ENCODE results near the gene HS6ST3.

HS6ST3 gene

GRCh38 chr13:96342852-96343465 lies 253.1 kb downstream of the HS6ST3 start:
- H3K4me3 ChIP-seq (replicated peaks; ENCODE audit: low read depth, low read length): no peak overlapping the region
- DNase-seq (ENCODE audit: low read depth): no peak
- TF ChIP-seq CTCF (IDR thresholded peaks at IDR 0.05; ENCODE audit: low read length, missing control alignments): no peak

- TF ChIP-seq CTCF (IDR thresholded peaks at IDR 0.05; ENCODE audit: low read length, missing control alignments): no peak
- no peak overlapping the region for H3K4me3 ChIP-seq (replicated peaks; ENCODE audit: low read depth, low read length)
- DNase-seq (ENCODE audit: low read depth): no peak
Measured at GRCh38 chr13:96346921-96347320, 257.0 kb downstream of the HS6ST3 start.

- DNase-seq (ENCODE audit: low read depth): no peak
Measured at GRCh38 chr13:96373597-96373996, 283.7 kb downstream of the HS6ST3 start.

GRCh38 chr13:96377835-96378234 lies 287.9 kb downstream of the HS6ST3 start:
- no peak for TF ChIP-seq CTCF (IDR thresholded peaks at IDR 0.05; ENCODE audit: low read length, missing control alignments)
- no peak for DNase-seq (ENCODE audit: low read depth)
- H3K4me3 ChIP-seq (replicated peaks; ENCODE audit: low read depth, low read length): no peak overlapping the region

More at GRCh38 chr13:96373597-96373996, 283.7 kb downstream of the HS6ST3 start:
- no peak for TF ChIP-seq CTCF (IDR thresholded peaks at IDR 0.05; ENCODE audit: low read length, missing control alignments)
- H3K4me3 ChIP-seq (replicated peaks; ENCODE audit: low read depth, low read length): no peak overlapping the region

GRCh38 chr13:96379967-96380366 lies 290.1 kb downstream of the HS6ST3 start:
- no peak overlapping the region for H3K4me3 ChIP-seq (replicated peaks; ENCODE audit: low read depth, low read length)
- DNase-seq (ENCODE audit: low read depth): no peak
- no peak for TF ChIP-seq CTCF (IDR thresholded peaks at IDR 0.05; ENCODE audit: low read length, missing control alignments)

GRCh38 chr13:96381681-96382080 lies 291.8 kb downstream of the HS6ST3 start:
- no peak for DNase-seq (ENCODE audit: low read depth)
- no peak overlapping the region for H3K4me3 ChIP-seq (replicated peaks; ENCODE audit: low read depth, low read length)

More at GRCh38 chr13:96381681-96382080, 291.8 kb downstream of the HS6ST3 start:
- no peak for TF ChIP-seq CTCF (IDR thresholded peaks at IDR 0.05; ENCODE audit: low read length, missing control alignments)
